GM15510 (cell line): ENCODE results near the gene AGPAT4.

Experiments
- POLR2A ChIP-seq: IDR thresholded peaks from 3 replicates; pipeline ENCODE4 v1.6.1; 2011; ENCODE audit warnings: borderline replicate concordance; ENCODE audit not compliant: insufficient read length; ENCODE audit errors: extremely low read depth

Gene AGPAT4

GRCh38 chr6:161290751-161291150 is 16.9 kb upstream of the AGPAT4 start:
- TF ChIP-seq POLR2A, result no peak

GRCh38 chr6:161284653-161285052 is 10.8 kb upstream of the AGPAT4 start:
- no peak for TF ChIP-seq POLR2A

- no peak for TF ChIP-seq POLR2A
These were observed 7.2 kb upstream of the AGPAT4 start for GRCh38 chr6:161281092-161281491.

DNA sequence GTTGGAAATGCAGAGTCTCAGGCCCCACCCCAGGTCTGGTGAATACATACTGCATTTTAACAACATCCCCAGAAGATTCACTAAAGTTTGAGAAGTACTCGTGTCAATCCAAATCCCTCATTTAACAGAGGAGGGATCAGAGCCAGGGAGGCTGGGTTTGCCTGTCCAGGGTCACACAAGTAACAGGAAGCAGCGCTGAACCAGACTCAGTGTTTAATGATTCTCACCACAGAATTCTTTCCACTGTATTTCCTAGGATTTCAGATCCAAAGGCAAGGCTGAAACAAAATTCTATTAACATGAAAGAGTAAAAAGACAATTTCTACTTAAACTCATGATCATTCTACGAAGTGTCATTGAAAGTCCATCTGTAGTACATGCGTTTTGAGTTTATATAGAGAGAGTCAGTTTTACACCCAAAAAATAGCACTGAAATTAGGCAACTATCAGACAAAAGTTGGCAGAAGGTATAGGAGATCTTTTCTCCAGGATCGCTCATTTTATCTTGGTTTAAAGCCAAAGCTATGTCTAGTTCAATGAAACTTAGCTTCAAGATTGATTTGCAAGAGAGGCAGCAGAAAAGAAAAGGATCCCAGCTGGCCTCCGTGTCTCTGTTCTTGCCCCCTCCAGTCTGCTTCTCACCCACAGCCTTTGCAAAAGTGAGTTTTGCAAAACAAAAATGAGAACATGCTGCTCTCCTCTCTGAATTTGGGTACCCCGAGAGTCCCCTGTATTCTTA is 6.0 kb upstream of the AGPAT4 start:
- TF ChIP-seq POLR2A, result no peak

DNA sequence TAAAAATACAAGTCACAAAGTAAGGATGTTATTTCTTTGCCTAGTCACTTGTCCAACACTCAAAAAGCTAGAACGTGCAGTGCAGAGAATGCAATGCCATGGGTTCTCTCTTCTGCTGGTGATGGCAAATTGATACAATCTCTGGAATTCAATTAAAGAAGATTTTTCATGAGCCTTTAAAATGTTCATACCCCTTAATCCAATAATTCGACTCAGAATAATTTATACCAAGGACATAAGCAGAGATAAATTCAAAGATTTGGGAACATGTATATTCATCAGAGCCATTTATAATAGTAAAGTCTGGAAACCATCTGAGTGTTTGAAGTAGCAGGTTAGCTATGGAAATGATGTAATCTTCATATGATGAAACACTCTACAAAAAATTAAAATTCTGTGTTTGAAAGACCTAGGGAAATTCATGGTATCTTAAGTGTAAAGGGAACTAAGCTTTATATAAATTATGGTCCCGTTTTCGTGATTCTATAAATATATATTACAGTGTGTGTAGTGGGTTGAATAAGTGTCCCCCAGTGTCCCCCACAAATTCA is 2.8 kb upstream of the AGPAT4 start:
- TF ChIP-seq POLR2A, result no peak

DNA sequence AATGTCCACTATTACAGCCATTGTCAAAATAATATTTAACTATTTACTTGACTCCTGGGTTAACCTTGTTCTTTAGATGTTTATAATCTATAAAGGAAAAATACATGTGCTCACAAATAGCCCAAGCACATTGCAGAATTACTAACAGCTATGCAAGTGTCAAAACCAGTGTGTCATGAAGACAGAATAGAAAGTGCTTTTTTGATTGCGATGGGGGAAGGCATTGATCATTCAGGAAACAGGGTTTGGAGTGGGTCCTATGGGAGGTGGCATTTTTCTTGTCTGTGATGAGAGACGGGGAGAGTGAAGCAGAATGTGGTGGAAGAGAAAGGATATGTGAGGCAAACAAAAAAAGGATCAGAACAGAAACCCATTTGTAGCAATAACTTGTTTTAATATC is 1.0 kb upstream of the AGPAT4 start:
- TF ChIP-seq POLR2A, result no peak

DNA sequence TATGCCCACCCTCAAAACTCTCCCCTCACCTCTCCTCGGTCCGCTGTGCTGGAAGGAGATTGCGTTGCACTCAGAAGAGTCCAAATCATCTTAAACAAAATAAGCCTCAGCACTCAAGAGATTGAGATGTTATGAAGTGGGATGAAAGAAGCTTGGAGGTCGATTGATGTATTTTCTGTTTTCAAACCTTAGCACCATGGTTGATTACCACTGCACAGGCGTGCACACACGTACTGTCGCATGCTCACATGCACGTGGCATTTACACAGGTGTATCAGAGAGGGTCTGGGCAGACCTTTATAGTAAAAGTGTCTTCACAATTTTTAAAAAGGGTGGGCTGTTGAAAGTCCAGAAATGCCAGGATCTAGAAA is 612 bp upstream of the AGPAT4 start:
- TF ChIP-seq POLR2A, result no peak

- TF ChIP-seq POLR2A, result no peak
These were observed 548 bp downstream of the AGPAT4 start for GRCh38 chr6:161273274-161273751.

DNA sequence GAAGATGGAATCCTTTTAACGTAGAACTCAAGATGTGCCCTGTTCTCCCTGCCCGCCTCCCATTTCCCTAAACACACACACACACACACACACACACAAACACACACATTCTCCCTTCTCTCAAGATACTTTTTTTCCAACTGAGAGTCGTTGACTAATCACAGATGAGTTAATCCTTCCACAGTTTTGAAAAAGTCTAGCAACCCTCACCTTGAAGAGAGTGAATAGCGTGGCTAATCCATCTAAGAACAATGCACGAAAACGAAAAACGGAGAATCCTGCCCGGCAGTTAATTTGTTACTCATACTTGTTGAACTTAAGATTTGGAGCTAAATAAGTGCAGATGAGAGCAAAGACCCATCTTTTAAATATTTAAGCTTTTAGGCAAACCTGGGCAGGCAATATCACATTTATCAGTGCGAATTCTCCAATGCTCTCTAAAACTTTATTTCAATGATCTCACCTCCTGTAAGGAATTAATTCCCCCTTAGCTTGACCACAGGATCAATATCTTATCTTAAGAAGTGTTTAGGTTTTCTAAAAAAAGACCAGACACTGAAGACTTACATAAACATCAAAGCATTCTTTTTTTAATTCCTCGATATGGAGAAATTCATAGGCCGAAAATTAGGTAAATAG is 1.1 kb downstream of the AGPAT4 start:
- TF ChIP-seq POLR2A, result no peak

DNA sequence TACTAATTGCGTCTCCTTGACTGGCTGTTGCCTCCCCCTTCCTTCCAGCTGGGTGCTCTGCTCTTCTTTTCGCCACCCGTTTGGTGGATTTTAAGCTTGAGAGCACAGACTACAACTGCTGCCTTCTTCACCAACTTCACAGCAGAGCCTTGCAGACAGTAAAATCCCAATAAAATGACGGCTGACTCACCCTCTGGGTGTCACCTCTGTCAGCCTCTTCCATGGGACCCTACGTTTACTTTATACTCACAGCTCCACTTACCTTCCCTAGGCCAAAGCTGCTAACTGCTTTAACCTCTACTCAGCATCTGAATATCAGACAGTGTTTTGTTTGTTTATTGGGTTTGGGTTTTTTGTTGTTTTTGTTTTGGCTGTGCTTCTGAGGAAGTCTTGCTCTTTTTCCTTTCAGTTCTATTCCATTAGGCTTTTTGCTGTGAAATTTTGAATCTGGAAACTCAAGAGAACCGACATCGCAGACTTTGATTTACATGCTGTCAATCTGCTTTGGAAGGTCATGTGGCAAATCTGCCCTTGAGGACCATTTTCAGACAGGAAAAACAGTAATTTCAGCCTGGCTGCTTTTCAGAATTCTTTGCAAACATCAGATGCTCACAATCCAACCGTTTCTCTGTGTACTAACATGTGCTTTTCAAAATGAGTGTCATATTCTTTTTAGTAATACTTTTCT is 2.4 kb downstream of the AGPAT4 start:
- no peak for TF ChIP-seq POLR2A

DNA sequence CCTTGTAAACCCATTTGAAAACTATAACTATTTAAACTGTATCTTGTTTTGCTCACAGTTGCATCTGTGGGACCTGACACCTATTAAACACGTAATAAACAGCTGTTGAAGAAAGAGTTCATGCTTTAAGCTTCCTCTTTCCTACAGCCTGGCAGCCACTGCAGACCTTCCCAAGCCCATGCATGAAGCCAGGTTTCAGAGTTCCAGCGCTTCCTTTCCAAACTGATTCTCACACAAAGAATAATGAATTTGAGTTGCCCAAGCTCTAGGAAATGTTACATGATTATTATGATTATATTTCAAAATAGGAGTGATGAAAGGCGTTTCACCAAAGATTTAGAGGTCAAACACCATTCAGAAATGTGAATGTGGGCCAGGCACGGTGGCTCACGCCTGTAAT is 3.7 kb downstream of the AGPAT4 start:
- TF ChIP-seq POLR2A, result no peak

DNA sequence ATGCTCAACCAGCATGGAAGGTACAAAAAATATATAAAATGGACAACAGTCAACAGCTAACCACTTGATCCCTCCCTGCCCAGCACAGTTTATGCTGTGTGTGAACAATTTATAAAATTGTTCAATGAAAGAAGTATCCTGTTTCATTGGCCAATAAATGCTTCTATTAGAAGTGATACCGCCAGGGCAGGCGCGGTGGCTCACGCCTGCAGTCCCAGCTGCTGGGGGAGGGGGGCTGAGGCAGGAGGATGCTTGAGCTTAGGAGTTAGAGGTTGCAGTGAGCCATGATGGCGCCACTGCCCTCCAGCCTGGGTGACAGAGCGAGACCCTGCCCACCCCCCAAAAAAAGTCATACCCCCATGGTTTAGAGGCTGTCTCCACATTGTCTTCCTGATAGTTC is 4.6 kb downstream of the AGPAT4 start:
- TF ChIP-seq POLR2A, result no peak

DNA sequence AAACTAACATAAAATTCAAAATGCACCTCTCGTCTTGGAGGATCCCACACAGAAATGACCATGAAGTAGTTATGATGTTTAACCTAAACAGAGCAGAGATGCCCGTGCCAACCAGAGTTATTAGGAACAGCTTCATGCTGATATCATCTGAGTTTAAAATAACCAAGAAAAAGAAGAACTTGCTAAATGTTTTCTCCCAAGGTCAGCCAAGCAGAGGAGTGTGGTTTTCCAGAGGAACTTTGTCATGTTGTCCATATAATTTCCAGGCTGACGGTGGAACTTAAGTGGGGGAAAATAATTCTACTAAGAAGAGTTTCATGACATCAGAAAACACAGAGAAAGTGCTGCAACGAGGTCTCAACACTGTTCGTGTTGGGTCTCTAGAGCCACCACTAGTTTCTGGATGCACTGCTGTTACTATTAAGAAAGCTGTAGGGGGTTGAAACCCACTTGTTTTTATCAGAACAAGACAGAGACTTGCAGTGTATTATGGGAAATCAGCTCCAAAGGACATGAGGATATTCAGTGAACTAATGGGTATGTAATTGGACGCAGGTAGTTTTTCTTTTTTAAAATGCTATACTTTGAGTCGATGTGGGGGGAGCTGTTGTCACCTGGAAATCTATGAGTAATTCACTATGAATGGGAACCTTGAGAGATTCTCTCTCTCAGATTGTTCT is 5.2 kb downstream of the AGPAT4 start:
- TF ChIP-seq POLR2A, result no peak

GRCh38 chr6:161266513-161267230 is 7.2 kb downstream of the AGPAT4 start:
- no peak for TF ChIP-seq POLR2A
